SK-N-MC (cell line): Measurements from ENCODE around the gene PALMD.

ENCODE experiments used
- EZH2 ChIP-seq: fragments of 200-600 bp; sonication (generic); IDR thresholded peaks from one replicate; pipeline ENCODE4 v1.6.1; 2017; ENCODE audit warnings: antibody characterized with exemption
- POLR2AphosphoS5 ChIP-seq: IDR thresholded peaks from 2 replicates; pipeline ENCODE4 v1.6.1; 2012; ENCODE audit warnings: mild to moderate bottlenecking, low read depth, low read length, borderline replicate concordance

GRCh38 chr1:99650773-99651437 lies 5.0 kb downstream of the PALMD start:
- TF ChIP-seq EZH2 (no peak), POLR2AphosphoS5 (no peak)
